Fibroblast of lung (primary cell): ENCODE measurements around the gene MYO5B. TPM values are rescaled to one million over a fixed set of nuclear protein-coding genes. Genes with fewer than 3 reads are reported as not detected.

Source experiments
- DNase-seq, 2 donors: peaks; one replicate each; pipeline versions ENCODE4 v3.0.0 to v3.0.0-alpha.2; 2010; ENCODE audit warnings: low read depth in 2 of 2
- H2AFZ ChIP-seq: 2 replicates; pipeline ENCODE4 v1.5.1; 2012; ENCODE audit warnings: low read length, control low read depth, inconsistent platforms
- H3K27ac ChIP-seq: 2 replicates; pipeline ENCODE4 v1.5.1; 2011; ENCODE audit warnings: low read length, control low read depth; ENCODE audit not compliant: insufficient read depth
- H3K27me3 ChIP-seq: 2 replicates; pipeline ENCODE4 v1.5.1; 2011; ENCODE audit warnings: mild to moderate bottlenecking, low read length; ENCODE audit not compliant: control insufficient read depth, insufficient read depth
- H3K36me3 ChIP-seq: 2 replicates; pipeline ENCODE4 v1.5.1; 2011; ENCODE audit warnings: low read length; ENCODE audit not compliant: control insufficient read depth, insufficient read depth
- H3K4me1 ChIP-seq: 2 replicates; pipeline ENCODE4 v1.5.1; 2011; ENCODE audit warnings: low read length; ENCODE audit not compliant: control insufficient read depth, insufficient read depth; ENCODE audit errors: extremely low read depth
- H3K4me2 ChIP-seq: 2 replicates; pipeline ENCODE4 v1.5.1; 2011; ENCODE audit warnings: low read length, control low read depth; ENCODE audit not compliant: insufficient read depth; ENCODE audit errors: extremely low read depth
- H3K4me3 ChIP-seq, 4 experiments: fragments of 200-600 bp in 1 of 4; sonication (generic) in 1 of 4; replicated peaks in 1 of 4; 2 replicates each; pipeline ENCODE4 v1.5.1; 2011 to 2016; ENCODE audit warnings: low read length in 4 of 4, low read depth in 3 of 4, mild to moderate bottlenecking in 3 of 4, control low read depth in 2 of 4, inconsistent platforms in 1 of 4, mixed read lengths in 1 of 4; ENCODE audit not compliant: insufficient read depth in 1 of 4; ENCODE audit errors: control extremely low read depth in 1 of 4
- H3K79me2 ChIP-seq: 2 replicates; pipeline ENCODE4 v1.5.1; 2012; ENCODE audit warnings: mild to moderate bottlenecking, low read length, inconsistent platforms; ENCODE audit not compliant: control insufficient read depth, insufficient read depth
- H3K9ac ChIP-seq: 2 replicates; pipeline ENCODE4 v1.5.1; 2011; ENCODE audit warnings: mild to moderate bottlenecking, low read length, control low read depth; ENCODE audit not compliant: insufficient read depth
- H3K9me3 ChIP-seq: 2 replicates; pipeline ENCODE4 v1.5.1; 2012; ENCODE audit warnings: low read depth, low read length; ENCODE audit not compliant: control insufficient read depth, insufficient read depth
- H4K20me1 ChIP-seq: 2 replicates; pipeline ENCODE4 v1.5.1; 2011; ENCODE audit warnings: low read length; ENCODE audit not compliant: control insufficient read depth, insufficient read depth; ENCODE audit errors: extremely low read depth
- EZH2 ChIP-seq: IDR thresholded peaks from 2 replicates; pipeline ENCODE4 v1.5.1; 2012; ENCODE audit warnings: low read length, control low read depth, mild to moderate bottlenecking; ENCODE audit errors: missing control alignments
- polyA plus RNA-seq, 2 donors: library from polyadenylated mRNA; depleted of rRNA in 1 of 2; stranded (reverse) in 1 of 2; unstranded in 1 of 2; fragments of >200 nt; gene quantifications; 2 replicates each; pipeline ENCODE4 v1.2.1, GENCODE V29; 2011 to 2012; ENCODE audit warnings: missing spikeins in 1 of 2
- total RNA-seq: library from RNA; depleted of rRNA; stranded (reverse); fragments of >200 nt; gene quantifications from 2 replicates; pipeline ENCODE4 v1.2.1, GENCODE V29; 2014
- TF ChIP-seq, protein P1 (sequence below), 2 donors: IDR thresholded peaks in 1 of 2; conservative IDR thresholded peaks in 1 of 2; 1 replicate in 1 of 2; 2 replicates in 1 of 2; pipeline ENCODE4 v1.5.1; 2011 to 2012; ENCODE audit warnings: low read length in 2 of 2, control low read depth in 1 of 2, inconsistent platforms in 1 of 2, low read depth in 1 of 2, mild to moderate bottlenecking in 1 of 2

MYO5B gene
- total and polyA plus RNA-seq, 2 donors (not counting 1 experiment from before 2014, with no cell fraction given) = under 0.01 to 0.06 TPM

DNA sequence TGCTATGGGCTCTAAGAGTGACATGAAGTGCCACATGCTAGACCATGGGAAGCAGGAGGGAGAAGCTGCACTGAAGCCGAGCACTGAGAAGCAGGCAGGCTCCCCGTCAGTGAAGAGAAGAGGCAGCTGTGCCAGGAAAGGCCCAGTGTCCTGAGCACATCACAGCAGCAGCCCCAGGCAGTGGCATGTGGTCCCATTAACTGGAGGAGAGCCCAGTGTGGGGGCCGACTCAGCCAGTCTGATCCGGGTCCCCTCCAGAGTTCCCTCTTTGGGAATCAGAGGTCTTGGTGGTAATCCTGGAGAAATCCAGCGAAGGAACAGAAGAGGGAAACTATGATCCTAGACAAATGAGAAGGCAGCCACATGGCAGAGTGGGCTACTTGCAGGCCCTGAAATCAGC is 284.9 kb downstream of the MYO5B start:
- no peak overlapping the region for H3K27ac ChIP-seq

DNA sequence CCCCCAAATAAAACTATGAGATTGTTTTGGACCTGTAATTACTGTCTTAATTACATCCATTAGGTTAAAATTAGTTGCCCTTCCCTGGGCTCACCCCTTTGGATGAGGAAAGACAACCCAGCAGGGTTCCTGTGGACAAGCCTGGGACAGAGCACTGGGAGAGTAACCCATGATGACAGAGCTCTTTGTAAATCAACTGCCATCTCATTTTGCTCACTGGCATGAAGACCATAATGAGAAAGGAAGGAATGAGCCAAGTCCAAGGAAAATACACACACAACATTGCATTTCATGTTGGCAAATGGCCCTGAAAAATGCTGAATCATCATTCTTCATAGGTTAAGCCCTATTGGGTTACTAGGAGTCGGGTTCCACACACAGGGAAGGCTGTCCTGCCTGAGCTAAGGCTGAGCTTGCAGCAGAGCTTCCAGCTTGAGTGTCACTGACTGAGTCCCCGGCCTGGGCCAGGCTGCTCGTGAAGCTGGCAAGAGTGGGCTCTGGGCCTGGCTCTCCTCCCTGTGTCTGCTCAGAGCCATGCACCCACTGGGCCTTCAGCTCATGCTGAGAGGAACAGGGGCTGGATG is 287.5 kb downstream of the MYO5B start:
- Histone ChIP-seq H3K4me1 (no peaks in the 10 kb centered on the region), H4K20me1 (no peaks in the 10 kb centered on the region), H3K27ac (no peak overlapping the region), H3K4me3 (no peak overlapping the region), H3K9ac (no peak overlapping the region), H3K79me2 (no peaks in the 10 kb centered on the region), H3K4me2 (no peak overlapping the region), H3K27me3 (no peaks in the 10 kb centered on the region), H2AFZ (no peak overlapping the region), H3K36me3 (no peaks in the 10 kb centered on the region), H3K9me3 (no peaks in the 10 kb centered on the region)
- TF ChIP-seq EZH2 = no peak
- TF ChIP-seq, protein P1, sequence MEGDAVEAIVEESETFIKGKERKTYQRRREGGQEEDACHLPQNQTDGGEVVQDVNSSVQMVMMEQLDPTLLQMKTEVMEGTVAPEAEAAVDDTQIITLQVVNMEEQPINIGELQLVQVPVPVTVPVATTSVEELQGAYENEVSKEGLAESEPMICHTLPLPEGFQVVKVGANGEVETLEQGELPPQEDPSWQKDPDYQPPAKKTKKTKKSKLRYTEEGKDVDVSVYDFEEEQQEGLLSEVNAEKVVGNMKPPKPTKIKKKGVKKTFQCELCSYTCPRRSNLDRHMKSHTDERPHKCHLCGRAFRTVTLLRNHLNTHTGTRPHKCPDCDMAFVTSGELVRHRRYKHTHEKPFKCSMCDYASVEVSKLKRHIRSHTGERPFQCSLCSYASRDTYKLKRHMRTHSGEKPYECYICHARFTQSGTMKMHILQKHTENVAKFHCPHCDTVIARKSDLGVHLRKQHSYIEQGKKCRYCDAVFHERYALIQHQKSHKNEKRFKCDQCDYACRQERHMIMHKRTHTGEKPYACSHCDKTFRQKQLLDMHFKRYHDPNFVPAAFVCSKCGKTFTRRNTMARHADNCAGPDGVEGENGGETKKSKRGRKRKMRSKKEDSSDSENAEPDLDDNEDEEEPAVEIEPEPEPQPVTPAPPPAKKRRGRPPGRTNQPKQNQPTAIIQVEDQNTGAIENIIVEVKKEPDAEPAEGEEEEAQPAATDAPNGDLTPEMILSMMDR (conservative IDR thresholded peaks at IDR 0.05 in 1 of 2, IDR thresholded peaks at IDR 0.05 in 1 of 2; ENCODE audit: low read depth in 1 of 2, low read length in 2 of 2) = no peak
- peak; percentile 29 to 47 for DNase-seq

More for the DNA sequence above, 284.9 kb downstream of the MYO5B start:
- Histone ChIP-seq H3K4me2 (no peak overlapping the region), H3K4me3 (no peak overlapping the region), H2AFZ (no peak overlapping the region), H3K79me2 (no peaks in the 10 kb centered on the region), H3K36me3 (no peaks in the 10 kb centered on the region), H3K9me3 (no peaks in the 10 kb centered on the region), H3K4me1 (no peaks in the 10 kb centered on the region), H3K9ac (no peak overlapping the region), H3K27me3 (no peaks in the 10 kb centered on the region), H4K20me1 (no peaks in the 10 kb centered on the region)
- TF ChIP-seq, protein P1 (conservative IDR thresholded peaks at IDR 0.05 in 1 of 2, IDR thresholded peaks at IDR 0.05 in 1 of 2; ENCODE audit: low read depth in 1 of 2, low read length in 2 of 2) = no peak
- no peak for TF ChIP-seq EZH2
- DNase-seq = no peak

DNA sequence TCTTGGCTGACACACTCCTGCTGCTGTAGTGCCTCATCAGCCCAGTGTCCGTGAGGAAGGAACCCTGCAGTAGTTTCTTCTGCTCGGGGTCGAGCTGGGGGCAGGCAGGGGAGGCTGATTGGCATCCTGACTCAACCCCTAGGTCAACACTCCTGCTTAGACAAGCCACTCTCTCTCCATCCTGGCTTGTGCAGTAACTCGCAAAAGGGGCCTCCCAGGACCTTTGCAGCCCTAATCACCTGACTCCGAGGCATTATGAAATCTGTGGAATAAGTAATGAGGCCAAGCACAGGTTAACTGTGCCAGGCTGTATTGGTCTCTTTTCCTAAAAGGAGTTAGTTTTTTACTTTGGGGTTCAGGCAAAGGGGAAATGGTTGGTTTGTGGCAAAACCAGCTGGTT is 289.2 kb downstream of the MYO5B start:
- Histone ChIP-seq H4K20me1 (no peaks in the 10 kb centered on the region), H3K9ac (no peak overlapping the region), H3K36me3 (no peaks in the 10 kb centered on the region), H3K27ac (no peak overlapping the region), H2AFZ (no peak overlapping the region), H3K4me1 (no peaks in the 10 kb centered on the region), H3K79me2 (no peaks in the 10 kb centered on the region), H3K4me2 (no peak overlapping the region), H3K4me3 (no peak overlapping the region), H3K27me3 (no peaks in the 10 kb centered on the region), H3K9me3 (no peaks in the 10 kb centered on the region)
- TF ChIP-seq, protein P1 (conservative IDR thresholded peaks at IDR 0.05 in 1 of 2, IDR thresholded peaks at IDR 0.05 in 1 of 2; ENCODE audit: low read depth in 1 of 2, low read length in 2 of 2) = no peak
- no peak for TF ChIP-seq EZH2
- DNase-seq = no peak
